Progenitor cell of endocrine pancreas (in vitro differentiated cells): ENCODE data around the gene SPATA25. TPM values are rescaled to one million over a fixed set of nuclear protein-coding genes. Genes with fewer than 3 reads are reported as not detected.

Experiments
- DNase-seq: peaks from one replicate; pipeline ENCODE4 v3.0.0; 2021; ENCODE audit warnings: low spot score; ENCODE audit not compliant: unreplicated experiment
- H3K27ac Mint-ChIP-seq: 2 replicates; pipeline ENCODE4 v1.8.0; 2021; ENCODE audit warnings: mild to moderate bottlenecking, moderate library complexity, mixed read lengths
- H3K27me3 Mint-ChIP-seq: 2 replicates; pipeline ENCODE4 v1.8.0; 2021; ENCODE audit warnings: mixed read lengths
- H3K36me3 Mint-ChIP-seq: 2 replicates; pipeline ENCODE4 v1.8.0; 2022; ENCODE audit warnings: mixed read lengths; ENCODE audit not compliant: insufficient read depth
- H3K4me1 Mint-ChIP-seq: 2 replicates; pipeline ENCODE4 v1.8.0; 2021; ENCODE audit warnings: low read depth, mixed read lengths
- H3K4me3 Mint-ChIP-seq: 2 replicates; pipeline ENCODE4 v1.8.0; 2021; ENCODE audit warnings: low read depth, mild to moderate bottlenecking, moderate library complexity, mixed read lengths
- H3K9me3 Mint-ChIP-seq: 2 replicates; pipeline ENCODE4 v1.8.0; 2021; ENCODE audit warnings: low read depth, mixed read lengths
- total RNA-seq: library from RNA; stranded (reverse); gene quantifications from 2 replicates; pipeline ENCODE4 v1.2.1, GENCODE V29; 2021
- TF ChIP-seq, protein P1 (sequence below): fragments of 200-600 bp; sonication (generic); IDR thresholded peaks from one replicate; pipeline ENCODE4 v1.5.0; 2021; ENCODE audit warnings: antibody characterized with exemption, mild to moderate bottlenecking; ENCODE audit not compliant: unreplicated experiment

SPATA25 gene
- total RNA-seq, 1 donor from 2014 or later: 3.6 TPM

- peaks cover 13% of the 10 kb centered on the region for H3K27me3 Mint-ChIP-seq
- no peaks in the 10 kb centered on the region for H3K9me3 Mint-ChIP-seq
- H3K4me1 Mint-ChIP-seq: no peaks in the 10 kb centered on the region
- H3K36me3 Mint-ChIP-seq: no peaks in the 10 kb centered on the region
- no peak for DNase-seq
- TF ChIP-seq, protein P1, sequence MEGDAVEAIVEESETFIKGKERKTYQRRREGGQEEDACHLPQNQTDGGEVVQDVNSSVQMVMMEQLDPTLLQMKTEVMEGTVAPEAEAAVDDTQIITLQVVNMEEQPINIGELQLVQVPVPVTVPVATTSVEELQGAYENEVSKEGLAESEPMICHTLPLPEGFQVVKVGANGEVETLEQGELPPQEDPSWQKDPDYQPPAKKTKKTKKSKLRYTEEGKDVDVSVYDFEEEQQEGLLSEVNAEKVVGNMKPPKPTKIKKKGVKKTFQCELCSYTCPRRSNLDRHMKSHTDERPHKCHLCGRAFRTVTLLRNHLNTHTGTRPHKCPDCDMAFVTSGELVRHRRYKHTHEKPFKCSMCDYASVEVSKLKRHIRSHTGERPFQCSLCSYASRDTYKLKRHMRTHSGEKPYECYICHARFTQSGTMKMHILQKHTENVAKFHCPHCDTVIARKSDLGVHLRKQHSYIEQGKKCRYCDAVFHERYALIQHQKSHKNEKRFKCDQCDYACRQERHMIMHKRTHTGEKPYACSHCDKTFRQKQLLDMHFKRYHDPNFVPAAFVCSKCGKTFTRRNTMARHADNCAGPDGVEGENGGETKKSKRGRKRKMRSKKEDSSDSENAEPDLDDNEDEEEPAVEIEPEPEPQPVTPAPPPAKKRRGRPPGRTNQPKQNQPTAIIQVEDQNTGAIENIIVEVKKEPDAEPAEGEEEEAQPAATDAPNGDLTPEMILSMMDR: no peak
- no peak overlapping the region for H3K4me3 Mint-ChIP-seq
- no peak overlapping the region for H3K27ac Mint-ChIP-seq
Measured at GRCh38 chr20:45918779-45919537, 31.5 kb upstream of the SPATA25 start.

DNA sequence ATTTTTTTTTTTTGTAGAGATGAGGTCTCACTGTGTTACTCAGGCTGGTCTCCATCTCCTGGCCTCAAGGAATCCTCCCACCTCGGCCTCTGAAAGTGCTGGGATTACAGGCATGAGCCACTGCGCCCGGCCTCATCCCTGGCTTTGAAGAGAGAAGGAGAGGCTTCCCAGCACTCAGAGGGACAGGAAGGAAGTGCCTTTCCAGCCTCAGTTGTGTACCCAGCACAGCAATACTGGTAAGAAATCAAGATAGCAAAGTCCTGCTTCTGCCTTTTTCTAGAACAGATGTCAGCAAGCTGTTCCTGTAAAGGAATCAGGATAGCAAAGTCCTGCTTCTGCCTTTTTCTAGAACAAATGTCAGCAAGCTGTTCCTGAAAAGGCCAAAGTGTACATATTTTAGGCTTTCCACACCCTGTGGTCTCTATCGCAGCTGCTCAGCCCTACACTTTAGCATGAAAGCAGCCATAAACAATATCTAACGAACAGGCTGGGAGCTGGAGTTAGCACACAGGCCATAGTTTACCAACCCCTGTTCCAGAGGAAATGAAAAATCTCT is 30.8 kb upstream of the SPATA25 start:
- no peak for DNase-seq
- H3K36me3 Mint-ChIP-seq: no peaks in the 10 kb centered on the region
- H3K27me3 Mint-ChIP-seq: peaks cover 13% of the 10 kb centered on the region
- H3K4me3 Mint-ChIP-seq: no peak overlapping the region
- no peak overlapping the region for H3K27ac Mint-ChIP-seq
- TF ChIP-seq, protein P1: no peak
- H3K9me3 Mint-ChIP-seq: no peaks in the 10 kb centered on the region
- H3K4me1 Mint-ChIP-seq: no peaks in the 10 kb centered on the region

- TF ChIP-seq, protein P1: no peak
- no peaks in the 10 kb centered on the region for H3K9me3 Mint-ChIP-seq
- H3K27ac Mint-ChIP-seq: no peak overlapping the region
- H3K4me3 Mint-ChIP-seq: no peak overlapping the region
- peaks cover 13% of the 10 kb centered on the region for H3K27me3 Mint-ChIP-seq
- H3K36me3 Mint-ChIP-seq: no peaks in the 10 kb centered on the region
- no peaks in the 10 kb centered on the region for H3K4me1 Mint-ChIP-seq
- no peak for DNase-seq
Measured at GRCh38 chr20:45917790-45918141, 30.3 kb upstream of the SPATA25 start.

GRCh38 chr20:45913116-45913515 is 25.7 kb upstream of the SPATA25 start:
- peaks cover 3% of the 10 kb centered on the region for H3K27me3 Mint-ChIP-seq
- no peak overlapping the region for H3K27ac Mint-ChIP-seq
- peaks cover 2% of the 10 kb centered on the region for H3K4me1 Mint-ChIP-seq
- peaks cover 2% of the 10 kb centered on the region for H3K36me3 Mint-ChIP-seq
- no peak for DNase-seq
- no peaks in the 10 kb centered on the region for H3K9me3 Mint-ChIP-seq
- H3K4me3 Mint-ChIP-seq: no peak overlapping the region
- TF ChIP-seq, protein P1: no peak

GRCh38 chr20:45912344-45912682 is 24.9 kb upstream of the SPATA25 start:
- DNase-seq: no peak
- Mint-ChIP-seq H3K9me3 (no peaks in the 10 kb centered on the region), H3K4me1 (peaks cover 2% of the 10 kb centered on the region), H3K27me3 (peaks cover 3% of the 10 kb centered on the region), H3K36me3 (peaks cover 2% of the 10 kb centered on the region), H3K4me3 (peak overlapping the region; percentile 73), H3K27ac (no peak overlapping the region)
- TF ChIP-seq, protein P1: no peak
